ENCODE results near the gene MID2. TPM values are rescaled to one million over a fixed set of nuclear protein-coding genes. Genes with fewer than 3 reads are reported as not detected.

Gene MID2
- total RNA-seq = 10 to 100 TPM; 35.6 to 52.5 TPM

DNA sequence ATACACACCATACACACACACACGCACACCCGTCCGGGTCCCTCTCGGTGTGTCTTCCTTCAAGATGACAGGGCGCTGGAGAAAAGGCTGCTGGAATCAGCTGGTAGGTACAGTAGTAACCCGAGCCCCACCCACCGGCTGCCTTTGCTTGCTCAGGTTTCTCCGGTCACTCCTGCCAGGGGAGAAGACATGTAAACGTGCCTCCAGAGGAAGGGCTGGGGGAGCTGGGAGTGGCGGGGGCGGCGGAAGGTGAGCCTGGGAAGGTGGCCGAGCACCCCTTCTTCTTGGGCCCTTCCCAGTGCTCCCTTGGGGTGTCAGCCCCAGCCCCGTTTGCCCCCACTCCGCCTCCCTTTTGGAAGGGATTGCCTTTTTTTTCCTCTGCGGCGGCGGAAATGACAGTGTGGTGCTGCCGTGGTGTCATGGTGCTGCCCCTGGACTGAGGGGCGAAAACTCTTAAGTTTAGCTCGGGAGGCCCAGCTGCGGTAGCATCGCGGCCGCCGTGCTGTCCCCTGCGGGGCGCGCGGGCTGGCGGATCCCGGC is at the start of gene MID2:
MID2 (plus strand) TSS at position 169 of the 540 bp plus-strand sequence. CDS start 561 bp downstream, outside the sequence.
- Histone ChIP-seq H3K4me1 (replicated peaks) (no peaks in the 10 kb centered on the region), H3K27me3 (replicated peaks; ENCODE audit: insufficient read depth) (no peaks in the 10 kb centered on the region), H3K27ac (peak within 1 kb of the TSS; percentile 90 to 91), H3K36me3 (no peaks in the 10 kb centered on the region), H3K4me3 (peak within 1 kb of the TSS; percentile 46 to 51), H3K9me3 (no peaks in the 10 kb centered on the region)
- peak; percentile 83 for DNase-seq (ENCODE audit: low spot score)
- TF ChIP-seq POLR2A (IDR thresholded peaks at IDR 0.05) (peak; percentile 26), POLR2AphosphoS5 (IDR thresholded peaks at IDR 0.05) (peak; percentile 57)
- TF ChIP-seq, protein P1, sequence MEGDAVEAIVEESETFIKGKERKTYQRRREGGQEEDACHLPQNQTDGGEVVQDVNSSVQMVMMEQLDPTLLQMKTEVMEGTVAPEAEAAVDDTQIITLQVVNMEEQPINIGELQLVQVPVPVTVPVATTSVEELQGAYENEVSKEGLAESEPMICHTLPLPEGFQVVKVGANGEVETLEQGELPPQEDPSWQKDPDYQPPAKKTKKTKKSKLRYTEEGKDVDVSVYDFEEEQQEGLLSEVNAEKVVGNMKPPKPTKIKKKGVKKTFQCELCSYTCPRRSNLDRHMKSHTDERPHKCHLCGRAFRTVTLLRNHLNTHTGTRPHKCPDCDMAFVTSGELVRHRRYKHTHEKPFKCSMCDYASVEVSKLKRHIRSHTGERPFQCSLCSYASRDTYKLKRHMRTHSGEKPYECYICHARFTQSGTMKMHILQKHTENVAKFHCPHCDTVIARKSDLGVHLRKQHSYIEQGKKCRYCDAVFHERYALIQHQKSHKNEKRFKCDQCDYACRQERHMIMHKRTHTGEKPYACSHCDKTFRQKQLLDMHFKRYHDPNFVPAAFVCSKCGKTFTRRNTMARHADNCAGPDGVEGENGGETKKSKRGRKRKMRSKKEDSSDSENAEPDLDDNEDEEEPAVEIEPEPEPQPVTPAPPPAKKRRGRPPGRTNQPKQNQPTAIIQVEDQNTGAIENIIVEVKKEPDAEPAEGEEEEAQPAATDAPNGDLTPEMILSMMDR (IDR thresholded peaks at IDR 0.05) = no peak
- intact Hi-C loops (cut with DNase I) = no loop called here
- WGBS = 0% methylated on average over 14 of the region's 32 CpGs

GRCh38 chrX:107776649-107777535 is 48.8 kb upstream of the MID2 start:
- intact Hi-C loops (cut with DNase I) = loop anchor here (5.0 to 10.0 kb wide), 3 partner anchors 105 to 772 kb away; partner anchors contain the start of gene MORC4
- WGBS = 5% methylated on average over 20 of the region's 20 CpGs
- peak; percentile 86 for DNase-seq (ENCODE audit: low spot score)
- Histone ChIP-seq H3K4me3 (peak overlapping the region; percentile 38 to 47), H3K27ac (peak overlapping the region; percentile 88 to 90), H3K9me3 (no peaks in the 10 kb centered on the region), H3K27me3 (replicated peaks; ENCODE audit: insufficient read depth) (no peaks in the 10 kb centered on the region), H3K36me3 (no peaks in the 10 kb centered on the region), H3K4me1 (replicated peaks) (no peaks in the 10 kb centered on the region)
- TF ChIP-seq, protein P1 (IDR thresholded peaks at IDR 0.05) = peak; percentile 51 to 91 (median 76)
- TF ChIP-seq POLR2A (IDR thresholded peaks at IDR 0.05) = no peak
- peak; percentile 75 for TF ChIP-seq POLR2AphosphoS5 (IDR thresholded peaks at IDR 0.05)

- H3K36me3 ChIP-seq = no peaks in the 10 kb centered on the region
- 57% methylated on average over 5 of the region's 6 CpGs for WGBS
- peak within 1 kb of the TSS; percentile 88 to 90 for H3K27ac ChIP-seq
- no peak for DNase-seq (ENCODE audit: low spot score)
- intact Hi-C loops (cut with DNase I) = loop anchor here (5.0 to 10.0 kb wide), 3 partner anchors 105 to 773 kb away; partner anchors contain the start of gene MORC4
- no peaks in the 10 kb centered on the region for H3K27me3 ChIP-seq (replicated peaks; ENCODE audit: insufficient read depth)
- H3K9me3 ChIP-seq = no peaks in the 10 kb centered on the region
- peak within 1 kb of the TSS; percentile 38 to 47 for H3K4me3 ChIP-seq
- no peaks in the 10 kb centered on the region for H3K4me1 ChIP-seq (replicated peaks)
- TF ChIP-seq POLR2A (IDR thresholded peaks at IDR 0.05) (no peak), POLR2AphosphoS5 (IDR thresholded peaks at IDR 0.05) (no peak)
- TF ChIP-seq, protein P1 (IDR thresholded peaks at IDR 0.05) = no peak
These were observed 48.2 kb upstream of the MID2 start, which contains the start of gene NCBP2L for GRCh38 chrX:107777536-107777832. TSS of gene NCBP2L (plus strand) at chrX:107777733. CDS start at chrX:107794221, 16,488 bp downstream.

- intact Hi-C loops (cut with DNase I) = no loop called here
- no peak for DNase-seq (ENCODE audit: low spot score)
- WGBS = 93% methylated on average over 9 of the region's 9 CpGs
These were observed 45.1 kb upstream of the MID2 start for GRCh38 chrX:107780525-107780924.

More at GRCh38 chrX:107780525-107780924, 45.1 kb upstream of the MID2 start:
- Histone ChIP-seq H3K9me3 (no peaks in the 10 kb centered on the region), H3K27me3 (replicated peaks; ENCODE audit: insufficient read depth) (no peaks in the 10 kb centered on the region), H3K4me1 (replicated peaks) (no peaks in the 10 kb centered on the region), H3K36me3 (no peaks in the 10 kb centered on the region), H3K4me3 (no peak overlapping the region), H3K27ac (no peak overlapping the region)
- TF ChIP-seq POLR2A (IDR thresholded peaks at IDR 0.05) = no peak
- TF ChIP-seq, protein P1 (IDR thresholded peaks at IDR 0.05) = no peak
- TF ChIP-seq POLR2AphosphoS5 (IDR thresholded peaks at IDR 0.05) = no peak
